Measurements from ENCODE around the gene NFKBIE. TPM values are rescaled to one million over a fixed set of nuclear protein-coding genes. Genes with fewer than 3 reads are reported as not detected.

NFKBIE gene
- total RNA-seq, 2 experiments from 2014 or later: 13.3 to 17.9 TPM

GRCh38 chr6:44227148-44227793, 38.1 kb downstream of the NFKBIE start:
- DNase-seq: no peak
- Mint-ChIP-seq H3K9me3 (no peaks in the 10 kb centered on the region), H3K27me3 (no peaks in the 10 kb centered on the region), H3K27ac (no peak overlapping the region), H3K4me1 (ENCODE audit: low read depth) (peaks cover 26% of the 10 kb centered on the region), H3K4me3 (no peak overlapping the region), H3K36me3 (ENCODE audit: low read depth) (peaks cover 48% of the 10 kb centered on the region)
- POLR2A ChIA-PET: interaction anchor here (0.6 to 7.7 kb wide), 3 partner anchors 8 to 17 kb away, joined by 4 to 131 read pairs (median 6); partner anchors contain the start of genes HSP90AB1 and MYMX
- intact Hi-C loops (cut with micrococcal nuclease): no loop called here
- CTCF ChIA-PET: interaction anchor here (1.3 to 7.1 kb wide), 5 partner anchors 7 to 129 kb away, joined by 3 to 52 read pairs (median 4); no protein-coding TSS in a partner anchor
- TF ChIP-seq CTCF (IDR thresholded peaks at IDR 0.05): no peak
- ATAC-seq: no peak

- Mint-ChIP-seq H3K27me3 (no peaks in the 10 kb centered on the region), H3K36me3 (ENCODE audit: low read depth) (peaks cover 44% of the 10 kb centered on the region), H3K4me1 (ENCODE audit: low read depth) (peaks cover 31% of the 10 kb centered on the region), H3K4me3 (no peak overlapping the region), H3K9me3 (no peaks in the 10 kb centered on the region), H3K27ac (no peak overlapping the region)
- TF ChIP-seq CTCF (IDR thresholded peaks at IDR 0.05): no peak
- CTCF ChIA-PET: interaction anchor here (1.4 to 7.1 kb wide), 3 partner anchors 8 to 129 kb away, joined by 3 to 52 read pairs (median 28); no protein-coding TSS in a partner anchor
- POLR2A ChIA-PET: interaction anchor here (0.6 to 7.7 kb wide), 6 partner anchors 9 to 174 kb away, joined by 3 to 131 read pairs (median 15); partner anchors contain the start of genes HSP90AB1, MYMX and SLC35B2
- no peak for ATAC-seq
- DNase-seq: no peak
- intact Hi-C loops (cut with micrococcal nuclease): no loop called here
Measured at GRCh38 chr6:44226368-44227147, 38.8 kb downstream of the NFKBIE start.

GRCh38 chr6:44225579-44226325, 39.6 kb downstream of the NFKBIE start:
- H3K4me3 Mint-ChIP-seq: peak overlapping the region; percentile 24
- DNase-seq (no peak), ATAC-seq (no peak)
- no peaks in the 10 kb centered on the region for H3K9me3 Mint-ChIP-seq
- ChIA-PET POLR2A (interaction anchor here (0.6 to 7.7 kb wide), 7 partner anchors 9 to 618 kb away, joined by 3 to 131 read pairs (median 6); partner anchors contain the start of genes HSP90AB1, MYMX and SLC35B2), CTCF (interaction anchor here (4.9 to 7.1 kb wide), 2 partner anchors 9 to 53 kb away, joined by 28 to 52 read pairs; no protein-coding TSS in a partner anchor)
- no peaks in the 10 kb centered on the region for H3K27me3 Mint-ChIP-seq
- H3K4me1 Mint-ChIP-seq (ENCODE audit: low read depth): peaks cover 36% of the 10 kb centered on the region
- no peak overlapping the region for H3K27ac Mint-ChIP-seq
- no peak for TF ChIP-seq CTCF (IDR thresholded peaks at IDR 0.05)
- peaks cover 37% of the 10 kb centered on the region for H3K36me3 Mint-ChIP-seq (ENCODE audit: low read depth)
- intact Hi-C loops (cut with micrococcal nuclease): no loop called here

GRCh38 chr6:44224965-44225305, 40.4 kb downstream of the NFKBIE start:
- Mint-ChIP-seq H3K4me1 (ENCODE audit: low read depth) (peaks cover 38% of the 10 kb centered on the region), H3K27me3 (no peaks in the 10 kb centered on the region), H3K36me3 (ENCODE audit: low read depth) (peaks cover 31% of the 10 kb centered on the region), H3K4me3 (peak overlapping the region; percentile 89), H3K27ac (no peak overlapping the region), H3K9me3 (no peaks in the 10 kb centered on the region)
- no peak for TF ChIP-seq CTCF (IDR thresholded peaks at IDR 0.05)
- DNase-seq: no peak
- intact Hi-C loops (cut with micrococcal nuclease): no loop called here
- ChIA-PET CTCF (interaction anchor here (0.7 to 7.1 kb wide), 16 partner anchors 10 to 452 kb away, joined by 3 to 52 read pairs (median 4); no protein-coding TSS in a partner anchor), POLR2A (interaction anchor here (0.6 to 7.7 kb wide), 7 partner anchors 11 to 82 kb away, joined by 3 to 131 read pairs (median 7); partner anchors contain the start of genes HSP90AB1 and SLC35B2)
- ATAC-seq: no peak

Data from activated CD8-positive, alpha-beta T cell treated with anti-CD3 and anti-CD28 coated beads for 36 hours (primary cell).